ENCODE measurements around the gene BEST3. TPM values are rescaled to one million over a fixed set of nuclear protein-coding genes. Genes with fewer than 3 reads are reported as not detected.
A peak's percentile ranks its signal among the peaks of the same experiment; 100 is the strongest.

BEST3 gene
- total and polyA plus RNA-seq, 2 donors (not counting 3 experiments of a cell fraction or from before 2014, with no cell fraction given), result 0.12 to 0.18 TPM

- FAIRE-seq, result no peak
- no peak overlapping the region for H3K4me3 ChIP-seq (replicated peaks in 1 of 3; ENCODE audit: insufficient read depth in 1 of 3, low read depth in 1 of 3, low read length in 3 of 3)
- no peak overlapping the region for H3K9ac ChIP-seq (replicated peaks; ENCODE audit: extremely low read depth, insufficient read depth, low read length)
- H3K9me3 ChIP-seq (replicated peaks; ENCODE audit: control insufficient read depth, insufficient read depth, low read length), result no peaks in the 10 kb centered on the region
- intact Hi-C loops (cut with micrococcal nuclease), result loop anchor here (5.0 kb wide), 1 partner anchor 136 kb away; no protein-coding TSS in a partner anchor
- H3K9me1 ChIP-seq (replicated peaks; ENCODE audit: control insufficient read depth, extremely low read depth, insufficient read depth, low read length), result no peaks in the 10 kb centered on the region
- no peaks in the 10 kb centered on the region for H3K79me2 ChIP-seq (ENCODE audit: control insufficient read depth, insufficient read depth, low read length)
- no peak overlapping the region for H3K27ac ChIP-seq (ENCODE audit: insufficient read depth, low read depth, low read length)
- no TSS peak for BruUV-seq (replicated peaks)
- H3K4me1 ChIP-seq (ENCODE audit: control insufficient read depth, extremely low read depth, insufficient read depth, low read length), result peaks cover 28% of the 10 kb centered on the region
- no peak for TF ChIP-seq CTCF (IDR thresholded peaks at IDR 0.05; ENCODE audit: extremely low read depth in 1 of 2, insufficient read depth in 1 of 2, low read depth in 1 of 2, low read length in 2 of 2)
- no peak for TF ChIP-seq MAX (IDR thresholded peaks at IDR 0.05; ENCODE audit: insufficient read depth, insufficient read length)
- no peak for TF ChIP-seq MYC (IDR thresholded peaks at IDR 0.05; ENCODE audit: low read depth, low read length)
- H3K4me2 ChIP-seq (ENCODE audit: insufficient read depth, low read length), result no peak overlapping the region
- POLR2A ChIA-PET, result no interaction called here
- no peaks in the 10 kb centered on the region for H4K20me1 ChIP-seq (replicated peaks; ENCODE audit: control insufficient read depth, extremely low read depth, insufficient read depth, low read length)
- peak; percentile 8 for DNase-seq (ENCODE audit: low read depth, low spot score)
- no peaks in the 10 kb centered on the region for H3K36me3 ChIP-seq (ENCODE audit: control insufficient read depth in 2 of 2, extremely low read depth in 1 of 2, insufficient read depth in 2 of 2, low read length in 2 of 2)
- CTCF ChIA-PET, result no interaction called here
- no peaks in the 10 kb centered on the region for H3K27me3 ChIP-seq (ENCODE audit: control insufficient read depth in 2 of 2, insufficient read depth in 2 of 2, low read length in 2 of 2)
- dilution Hi-C loops (cut with MboI; ENCODE audit: extremely low pct_ligation_motif_present, low sequenced_read_pairs), result no loop called here
- no peak overlapping the region for H2AFZ ChIP-seq (ENCODE audit: low read depth, low read length)
Observed at GRCh38 chr12:69685810-69686209, 13.3 kb downstream of the BEST3 start.

GRCh38 chr12:69684466-69684865 lies 14.6 kb downstream of the BEST3 start:
- TF ChIP-seq JUN (IDR thresholded peaks at IDR 0.05; ENCODE audit: borderline replicate concordance, insufficient read depth, insufficient read length, low read depth) (no peak), POLR2A (IDR thresholded peaks at IDR 0.05; ENCODE audit: low read depth, low read length) (no peak), MAX (IDR thresholded peaks at IDR 0.05; ENCODE audit: insufficient read depth, insufficient read length) (no peak), EZH2 (IDR thresholded peaks at IDR 0.05; ENCODE audit: borderline replicate concordance, low read depth, low read length, severe bottlenecking) (no peak), GATA2 (IDR thresholded peaks at IDR 0.05; ENCODE audit: insufficient read depth, insufficient read length, low read depth, low read length) (no peak), POLR2AphosphoS5 (IDR thresholded peaks at IDR 0.05; ENCODE audit: insufficient read depth, low read depth, low read length) (no peak), CTCF (IDR thresholded peaks at IDR 0.05; ENCODE audit: extremely low read depth in 1 of 2, insufficient read depth in 1 of 2, low read depth in 1 of 2, low read length in 2 of 2) (no peak)
- BruUV-seq (replicated peaks), result no TSS peak
- Histone ChIP-seq H4K20me1 (replicated peaks; ENCODE audit: control insufficient read depth, extremely low read depth, insufficient read depth, low read length) (no peaks in the 10 kb centered on the region), H3K79me2 (ENCODE audit: control insufficient read depth, insufficient read depth, low read length) (no peaks in the 10 kb centered on the region), H2AFZ (ENCODE audit: low read depth, low read length) (no peak overlapping the region), H3K9ac (replicated peaks; ENCODE audit: extremely low read depth, insufficient read depth, low read length) (no peak overlapping the region), H3K9me3 (replicated peaks; ENCODE audit: control insufficient read depth, insufficient read depth, low read length) (no peaks in the 10 kb centered on the region), H3K27me3 (ENCODE audit: control insufficient read depth in 2 of 2, insufficient read depth in 2 of 2, low read length in 2 of 2) (no peaks in the 10 kb centered on the region), H3K4me2 (ENCODE audit: insufficient read depth, low read length) (no peak overlapping the region), H3K9me1 (replicated peaks; ENCODE audit: control insufficient read depth, extremely low read depth, insufficient read depth, low read length) (no peaks in the 10 kb centered on the region), H3K36me3 (ENCODE audit: control insufficient read depth in 2 of 2, extremely low read depth in 1 of 2, insufficient read depth in 2 of 2, low read length in 2 of 2) (no peaks in the 10 kb centered on the region), H3K4me1 (ENCODE audit: control insufficient read depth, extremely low read depth, insufficient read depth, low read length) (peaks cover 19% of the 10 kb centered on the region), H3K27ac (ENCODE audit: insufficient read depth, low read depth, low read length) (no peak overlapping the region), H3K4me3 (replicated peaks in 1 of 3; ENCODE audit: insufficient read depth in 1 of 3, low read depth in 1 of 3, low read length in 3 of 3) (no peak overlapping the region)
- DNase-seq (ENCODE audit: low read depth, low spot score) (no peak), FAIRE-seq (no peak)
- dilution Hi-C loops (cut with MboI; ENCODE audit: extremely low pct_ligation_motif_present, low sequenced_read_pairs) (no loop called here), intact Hi-C loops (cut with micrococcal nuclease) (no loop called here)
- ChIA-PET CTCF (no interaction called here), POLR2A (no interaction called here)
